GM13977 (cell line): ENCODE measurements around the gene UNC119.
A peak's percentile ranks its signal among the peaks of the same experiment; 100 is the strongest.
"Not testable (repeated sequence)": the region's sequence is repeated elsewhere in the genome, so short reads cannot be mapped to it uniquely, and the experiment has no call there.

Experiments
- DNase-seq: peaks from one replicate; pipeline ENCODE4 v3.0.0; 2012; ENCODE audit warnings: low spot score
- CTCF ChIP-seq: IDR thresholded peaks from 2 replicates; pipeline ENCODE4 v1.5.1; 2012; ENCODE audit warnings: mild to moderate bottlenecking, control low read depth; ENCODE audit not compliant: insufficient read depth; ENCODE audit errors: extremely low read depth, missing control alignments
- in situ Hi-C: fragments of 300-500 bp; cut with MboI; formaldehyde crosslinking; loops from one replicate; pipeline ENCODE4 v1.12.0; 2022; ENCODE audit warnings: low sequenced_read_pairs, low pct_unique_long_range_greater_than_20kb, mixed read lengths, inconsistent platforms; ENCODE audit not compliant: unreplicated experiment

UNC119 gene

GRCh38 chr17:28578246-28579195 is 26.1 kb upstream of the UNC119 start:
- no peak for TF ChIP-seq CTCF
- no peak for DNase-seq
- in situ Hi-C loops: no loop called here

DNA sequence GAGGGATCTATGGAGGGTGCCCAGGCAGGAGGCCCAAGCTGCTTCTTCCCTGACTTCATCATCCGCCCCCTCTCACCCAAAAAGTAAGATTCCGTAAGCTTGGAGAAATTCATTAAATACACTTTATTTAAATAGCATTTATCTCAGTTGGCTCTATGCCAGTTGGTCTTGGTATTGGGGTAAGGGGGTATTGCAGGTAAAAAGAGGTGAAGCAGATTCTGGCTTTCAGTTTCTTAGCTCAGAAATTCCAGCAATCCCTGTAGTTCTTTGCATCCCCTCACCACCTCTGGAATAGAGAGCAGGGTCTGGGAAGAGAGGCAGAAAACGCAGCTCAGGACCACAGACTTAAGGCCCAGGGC is 25.0 kb upstream of the UNC119 start:
- DNase-seq: no peak
- in situ Hi-C loops: no loop called here
- no peak for TF ChIP-seq CTCF

DNA sequence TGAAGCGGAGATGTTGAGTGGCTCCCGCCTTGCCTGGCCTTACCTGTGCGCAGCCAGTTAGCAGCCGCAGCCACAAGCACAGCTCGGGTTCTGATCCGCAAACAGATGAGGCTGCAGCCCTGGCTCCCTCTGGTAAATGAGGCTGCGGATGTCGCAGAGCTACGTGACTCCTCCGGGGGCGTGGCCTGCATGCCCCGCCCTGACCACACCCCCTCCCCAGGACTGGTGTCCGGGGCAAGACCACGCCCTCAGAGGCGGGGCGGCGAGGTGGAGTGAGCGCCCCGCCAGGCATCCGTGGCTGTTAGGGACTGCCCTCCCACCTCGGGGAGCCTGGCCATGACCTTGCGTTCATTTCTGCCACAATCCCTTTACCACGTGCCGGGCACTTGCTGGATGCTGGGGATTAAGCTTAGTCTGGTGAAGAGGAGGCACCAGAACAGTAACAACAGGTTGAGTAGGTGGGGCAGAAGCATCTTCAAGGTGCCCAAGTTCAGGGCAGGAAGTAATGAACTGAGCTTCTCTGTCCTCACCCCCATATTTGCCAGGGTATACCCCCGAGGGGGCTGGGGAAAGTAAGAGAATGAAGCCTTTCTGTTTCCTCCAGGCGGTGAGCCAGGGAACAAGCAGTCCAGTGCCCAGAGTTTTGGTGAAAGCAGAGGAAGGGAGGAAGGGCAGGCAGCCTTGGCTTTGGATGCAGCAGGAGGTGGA is 24.5 kb upstream of the UNC119 start, which contains the start of gene ALDOC:
ALDOC (minus strand) TSS at position 138 of the 708 bp plus-strand sequence. CDS start 1,363 bp downstream, outside the sequence.
- in situ Hi-C loops: no loop called here
- DNase-seq: peak; percentile 96
- no peak for TF ChIP-seq CTCF

- DNase-seq, in situ Hi-C loops: not testable (repeated sequence)
These were observed 23.6 kb upstream of the UNC119 start for GRCh38 chr17:28576016-28576415.

GRCh38 chr17:28575126-28575795 is 22.8 kb upstream of the UNC119 start:
- in situ Hi-C loops: no loop called here
- TF ChIP-seq CTCF: no peak
- no peak for DNase-seq

- in situ Hi-C loops: no loop called here
- no peak for DNase-seq
These were observed 22.1 kb upstream of the UNC119 start for GRCh38 chr17:28574526-28574925.

More at GRCh38 chr17:28574526-28574925, 22.1 kb upstream of the UNC119 start:
- TF ChIP-seq CTCF: no peak
